A673 (cell line): ENCODE data around the gene KCTD5. TPM values are rescaled to one million over a fixed set of nuclear protein-coding genes. Genes with fewer than 3 reads are reported as not detected.
"Not testable (repeated sequence)": the region's sequence is repeated elsewhere in the genome, so short reads cannot be mapped to it uniquely, and the experiment has no call there.

Source experiments
- BruUV-seq: library from RNA; stranded (reverse); fragments of 400-500 nt; replicated peaks from 2 replicates; lab custom pipeline; 2021; lab: Mats Ljungman, UMichigan
- CTCF ChIA-PET: fragments of 300-600 bp; sonication (Branson Sonifier 250); formaldehyde crosslinking; loops from one replicate; lab custom pipeline; 2022; ENCODE audit warnings: antibody characterized with exemption; lab: Charles Lee
- POLR2A ChIA-PET: fragments of 300-600 bp; sonication (Branson Sonifier 250); formaldehyde crosslinking; loops from one replicate; lab custom pipeline; 2022; ENCODE audit warnings: antibody characterized with exemption; ENCODE audit not compliant: low non-redundant PET; lab: Charles Lee
- DNase-seq: peaks from one replicate; pipeline ENCODE4 v3.0.0-alpha.2; 2015; ENCODE audit warnings: low spot score
- H3K27ac ChIP-seq: fragments of 200-600 bp; sonication (generic); 2 replicates; pipeline ENCODE4 v1.5.1; 2016; ENCODE audit warnings: mixed run types, low read depth, mild to moderate bottlenecking, mixed read lengths, antibody characterized with exemption, low read length; ENCODE audit not compliant: poor library complexity, severe bottlenecking
- H3K27me3 ChIP-seq: fragments of 200-600 bp; sonication (generic); replicated peaks from 2 replicates; pipeline ENCODE4 v1.6.1; 2017; ENCODE audit warnings: mixed run types, low read depth, mild to moderate bottlenecking, mixed read lengths, antibody characterized with exemption, low read length; ENCODE audit not compliant: insufficient read depth, poor library complexity
- H3K36me3 ChIP-seq: fragments of 200-600 bp; sonication (generic); 2 replicates; pipeline ENCODE4 v1.6.1; 2016; ENCODE audit warnings: mixed run types, mild to moderate bottlenecking, mixed read lengths, antibody characterized with exemption, low read length; ENCODE audit not compliant: insufficient read depth, poor library complexity, severe bottlenecking
- H3K4me1 ChIP-seq: fragments of 200-600 bp; sonication (generic); 2 replicates; pipeline ENCODE4 v1.6.1; 2017; ENCODE audit warnings: mixed run types, mild to moderate bottlenecking, mixed read lengths, antibody characterized with exemption, low read length; ENCODE audit not compliant: insufficient read depth, poor library complexity, severe bottlenecking
- H3K4me3 ChIP-seq: fragments of 200-600 bp; sonication (generic); 2 replicates; pipeline ENCODE4 v1.5.1; 2016; ENCODE audit warnings: low read depth, mixed run types, mild to moderate bottlenecking, mixed read lengths, low read length; ENCODE audit not compliant: poor library complexity, severe bottlenecking
- H3K9me3 ChIP-seq: fragments of 200-600 bp; sonication (generic); 2 replicates; pipeline ENCODE4 v1.6.1; 2016; ENCODE audit warnings: mixed run types, low read depth, mild to moderate bottlenecking, mixed read lengths, antibody characterized with exemption, low read length; ENCODE audit not compliant: poor library complexity, severe bottlenecking
- CTCF ChIP-seq: fragments of 300-800, 200-600 bp; sonication (generic); conservative IDR thresholded peaks from 2 replicates; pipeline ENCODE4 v1.5.1; 2017; ENCODE audit warnings: low read depth, mild to moderate bottlenecking, antibody characterized with exemption, low read length, moderate library complexity, mixed read lengths
- EZH2 ChIP-seq: fragments of 200-600 bp; sonication (generic); IDR thresholded peaks from 2 replicates; pipeline ENCODE4 v1.6.1; 2017; ENCODE audit warnings: borderline replicate concordance, low read depth, mild to moderate bottlenecking, mixed read lengths, antibody characterized with exemption, low read length; ENCODE audit not compliant: poor library complexity, severe bottlenecking
- intact Hi-C: fragments of 100-400 bp; cut with micrococcal nuclease; formaldehyde crosslinking; loops from one replicate; pipeline ENCODE4 v1.10.0; 2022; ENCODE audit not compliant: unreplicated experiment
- total RNA-seq: library from RNA; stranded (reverse); gene quantifications from 2 replicates; pipeline ENCODE4 v1.2.3, GENCODE V29; 2021

KCTD5 gene
- total RNA-seq, 1 experiment from 2014 or later, result 35.6 TPM

GRCh38 chr16:2664574-2664982, 17.7 kb upstream of the KCTD5 start:
- ChIA-PET POLR2A (no interaction called here), CTCF (interaction anchor here (0.6 kb wide), 2 partner anchors 54 to 318 kb away, joined by 5 to 7 read pairs; no protein-coding TSS in a partner anchor)
- no peak overlapping the region for H3K4me3 ChIP-seq
- intact Hi-C loops, result no loop called here
- no peaks in the 10 kb centered on the region for H3K9me3 ChIP-seq
- H3K4me1 ChIP-seq, result peaks cover 11% of the 10 kb centered on the region
- H3K27me3 ChIP-seq, result no peaks in the 10 kb centered on the region
- peak overlapping the region; percentile 10 for H3K27ac ChIP-seq
- no peak for TF ChIP-seq EZH2
- DNase-seq, result peak; percentile 43
- H3K36me3 ChIP-seq, result no peaks in the 10 kb centered on the region
- BruUV-seq, result no TSS peak

- POLR2A ChIA-PET, DNase-seq, H3K27ac ChIP-seq, CTCF ChIA-PET, BruUV-seq, intact Hi-C loops, H3K36me3 ChIP-seq, H3K9me3 ChIP-seq, H3K27me3 ChIP-seq, H3K4me3 ChIP-seq: not testable (repeated sequence)
- H3K4me1 ChIP-seq, result peaks cover 11% of the 10 kb centered on the region
These were observed 15.7 kb upstream of the KCTD5 start for GRCh38 chr16:2666671-2667070.

- H3K27me3 ChIP-seq, BruUV-seq, intact Hi-C loops, H3K27ac ChIP-seq, H3K4me1 ChIP-seq, DNase-seq, CTCF ChIA-PET, H3K36me3 ChIP-seq, H3K9me3 ChIP-seq, H3K4me3 ChIP-seq, POLR2A ChIA-PET: not testable (repeated sequence)
These were observed 12.7 kb upstream of the KCTD5 start for GRCh38 chr16:2669587-2669986.

GRCh38 chr16:2670017-2670416, 12.3 kb upstream of the KCTD5 start:
- H3K4me1 ChIP-seq, H3K4me3 ChIP-seq, POLR2A ChIA-PET, BruUV-seq, CTCF ChIA-PET, H3K9me3 ChIP-seq, intact Hi-C loops, H3K27me3 ChIP-seq, H3K27ac ChIP-seq, H3K36me3 ChIP-seq: not testable (repeated sequence)
- TF ChIP-seq CTCF, result peak; percentile 58
- peak; percentile 56 for DNase-seq

GRCh38 chr16:2671193-2671592, 11.1 kb upstream of the KCTD5 start:
- H3K27me3 ChIP-seq, CTCF ChIA-PET, H3K4me3 ChIP-seq, H3K36me3 ChIP-seq, H3K9me3 ChIP-seq, POLR2A ChIA-PET, BruUV-seq, H3K27ac ChIP-seq, intact Hi-C loops, H3K4me1 ChIP-seq: not testable (repeated sequence)
- DNase-seq, result peak; percentile 29
- peak; percentile 52 for TF ChIP-seq CTCF
